GM12892 (cell line): ENCODE data around the gene PLA2G6.

Experiments used
- POLR2A ChIP-seq: IDR thresholded peaks from 2 replicates; pipeline ENCODE4 v1.6.1; 2011; ENCODE audit warnings: low read depth, low read length, control low read depth
- POLR2AphosphoS5 ChIP-seq: IDR thresholded peaks from 2 replicates; pipeline ENCODE4 v1.6.1; 2011; ENCODE audit warnings: low read depth, low read length, control low read depth
- TAF1 ChIP-seq: IDR thresholded peaks from 2 replicates; pipeline ENCODE4 v1.6.1; 2011; ENCODE audit warnings: low read depth, mild to moderate bottlenecking, control low read depth, low read length, borderline replicate concordance

DNA sequence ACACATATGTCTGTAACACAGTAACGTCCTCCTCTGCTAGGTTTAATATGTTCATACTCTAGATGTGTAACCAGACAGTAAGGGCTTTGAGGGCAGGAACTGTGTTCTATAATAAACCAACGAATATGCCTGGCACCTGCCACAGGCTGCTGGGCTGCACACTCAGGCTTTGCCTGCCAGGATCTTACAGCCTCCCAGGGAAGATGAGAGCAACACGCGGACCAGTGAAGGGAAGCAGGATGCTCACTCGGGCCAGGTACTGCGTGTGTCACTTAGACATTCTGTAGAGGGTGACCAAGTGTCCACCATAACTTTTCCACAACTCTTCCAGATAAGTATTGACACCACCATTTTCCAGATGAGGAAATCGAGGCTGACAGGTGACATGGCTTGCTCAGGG, 49.5 kb downstream of the PLA2G6 start:
- no peak for TF ChIP-seq POLR2A
- TF ChIP-seq POLR2AphosphoS5 = no peak
- TF ChIP-seq TAF1 = no peak
